Measurements from ENCODE around the gene KDM2B.
A peak's percentile ranks its signal among the peaks of the same experiment; 100 is the strongest.

Gene KDM2B

DNA sequence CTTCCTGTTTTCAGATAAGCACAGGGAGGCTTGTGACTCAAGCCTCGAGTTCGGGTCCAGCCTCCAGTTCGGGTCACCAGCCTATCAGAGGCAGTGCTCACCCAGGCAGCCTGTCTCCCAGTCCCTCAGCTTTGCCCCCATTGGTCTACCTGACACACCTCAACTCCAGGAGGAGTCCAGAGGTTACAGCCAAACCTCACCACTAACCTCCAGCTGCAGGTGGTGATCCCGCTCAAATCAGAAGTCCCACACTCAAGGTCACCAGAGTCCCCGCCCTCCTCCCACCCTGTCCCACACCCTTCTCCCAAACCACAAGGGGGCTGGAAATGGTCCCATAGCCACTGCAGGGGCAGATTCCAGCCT lies 42.1 kb downstream of the KDM2B start:
- ChIA-PET CTCF (interaction anchor here (1.2 to 1.4 kb wide), 2 partner anchors 44 to 234 kb away, joined by 3 to 5 read pairs; no protein-coding TSS in a partner anchor), POLR2A (no interaction called here)
- no peak for DNase-seq (ENCODE audit: extremely low spot score)
- TF ChIP-seq, protein P1, sequence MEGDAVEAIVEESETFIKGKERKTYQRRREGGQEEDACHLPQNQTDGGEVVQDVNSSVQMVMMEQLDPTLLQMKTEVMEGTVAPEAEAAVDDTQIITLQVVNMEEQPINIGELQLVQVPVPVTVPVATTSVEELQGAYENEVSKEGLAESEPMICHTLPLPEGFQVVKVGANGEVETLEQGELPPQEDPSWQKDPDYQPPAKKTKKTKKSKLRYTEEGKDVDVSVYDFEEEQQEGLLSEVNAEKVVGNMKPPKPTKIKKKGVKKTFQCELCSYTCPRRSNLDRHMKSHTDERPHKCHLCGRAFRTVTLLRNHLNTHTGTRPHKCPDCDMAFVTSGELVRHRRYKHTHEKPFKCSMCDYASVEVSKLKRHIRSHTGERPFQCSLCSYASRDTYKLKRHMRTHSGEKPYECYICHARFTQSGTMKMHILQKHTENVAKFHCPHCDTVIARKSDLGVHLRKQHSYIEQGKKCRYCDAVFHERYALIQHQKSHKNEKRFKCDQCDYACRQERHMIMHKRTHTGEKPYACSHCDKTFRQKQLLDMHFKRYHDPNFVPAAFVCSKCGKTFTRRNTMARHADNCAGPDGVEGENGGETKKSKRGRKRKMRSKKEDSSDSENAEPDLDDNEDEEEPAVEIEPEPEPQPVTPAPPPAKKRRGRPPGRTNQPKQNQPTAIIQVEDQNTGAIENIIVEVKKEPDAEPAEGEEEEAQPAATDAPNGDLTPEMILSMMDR (IDR thresholded peaks at IDR 0.05; ENCODE audit: control extremely low read depth, extremely low read depth, low read depth, missing control alignments): no peak

GRCh38 chr12:121537814-121538698 lies 42.8 kb downstream of the KDM2B start:
- ChIA-PET POLR2A (no interaction called here), CTCF (interaction anchor here (0.9 to 1.6 kb wide), 6 partner anchors 10 to 131 kb away, joined by 3 to 6 read pairs (median 5); partner anchors contain the start of gene MORN3)
- TF ChIP-seq, protein P1 (IDR thresholded peaks at IDR 0.05; ENCODE audit: control extremely low read depth, extremely low read depth, low read depth, missing control alignments): no peak
- DNase-seq (ENCODE audit: extremely low spot score): peak; percentile 54

DNA sequence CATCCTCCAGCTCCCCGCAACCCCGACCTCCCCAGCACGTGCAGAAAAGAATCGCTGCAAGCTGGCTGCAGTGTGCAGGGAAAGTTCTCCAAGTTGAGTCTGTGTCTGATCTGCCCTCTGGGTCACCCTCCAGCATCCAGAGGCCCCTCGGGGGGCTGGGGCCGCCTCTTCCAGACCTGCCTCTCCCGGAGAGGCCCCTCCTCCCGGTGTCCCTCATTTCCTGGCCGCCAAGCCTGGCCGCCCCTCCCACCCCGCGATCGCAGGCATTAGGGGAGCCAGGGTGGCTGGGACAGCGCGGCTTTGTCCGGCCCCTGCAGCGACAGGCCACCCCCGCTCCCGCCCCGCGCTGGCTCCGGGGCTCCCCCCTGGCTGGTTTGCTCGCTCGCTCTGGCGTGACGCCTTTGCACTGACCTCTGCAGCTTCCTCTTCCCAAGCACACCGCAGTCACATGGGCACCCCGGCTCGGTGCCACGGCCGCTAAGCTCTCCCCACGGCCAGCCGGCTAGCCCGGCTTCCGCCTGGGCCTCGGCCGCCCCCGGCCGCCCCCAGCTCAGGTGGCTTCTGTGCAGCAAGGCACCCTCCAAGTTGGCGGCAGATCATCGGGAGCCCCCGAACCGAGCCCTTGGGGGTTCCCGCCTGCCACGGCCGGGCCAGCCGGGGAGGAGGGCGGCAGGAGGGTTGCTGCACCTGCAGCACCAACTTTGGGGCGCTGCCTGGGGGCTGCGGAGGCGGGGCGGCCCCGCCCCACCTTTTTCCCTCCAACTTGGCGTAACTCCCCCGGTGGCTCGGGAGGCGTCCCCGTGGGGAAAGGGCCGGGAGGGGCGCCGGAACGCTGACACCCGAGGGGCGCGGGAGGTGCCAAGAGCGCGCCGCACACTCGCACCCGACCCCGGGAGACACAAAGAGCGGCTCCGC lies 43.7 kb downstream of the KDM2B start:
- TF ChIP-seq, protein P1 (IDR thresholded peaks at IDR 0.05; ENCODE audit: control extremely low read depth, extremely low read depth, low read depth, missing control alignments): no peak

DNA sequence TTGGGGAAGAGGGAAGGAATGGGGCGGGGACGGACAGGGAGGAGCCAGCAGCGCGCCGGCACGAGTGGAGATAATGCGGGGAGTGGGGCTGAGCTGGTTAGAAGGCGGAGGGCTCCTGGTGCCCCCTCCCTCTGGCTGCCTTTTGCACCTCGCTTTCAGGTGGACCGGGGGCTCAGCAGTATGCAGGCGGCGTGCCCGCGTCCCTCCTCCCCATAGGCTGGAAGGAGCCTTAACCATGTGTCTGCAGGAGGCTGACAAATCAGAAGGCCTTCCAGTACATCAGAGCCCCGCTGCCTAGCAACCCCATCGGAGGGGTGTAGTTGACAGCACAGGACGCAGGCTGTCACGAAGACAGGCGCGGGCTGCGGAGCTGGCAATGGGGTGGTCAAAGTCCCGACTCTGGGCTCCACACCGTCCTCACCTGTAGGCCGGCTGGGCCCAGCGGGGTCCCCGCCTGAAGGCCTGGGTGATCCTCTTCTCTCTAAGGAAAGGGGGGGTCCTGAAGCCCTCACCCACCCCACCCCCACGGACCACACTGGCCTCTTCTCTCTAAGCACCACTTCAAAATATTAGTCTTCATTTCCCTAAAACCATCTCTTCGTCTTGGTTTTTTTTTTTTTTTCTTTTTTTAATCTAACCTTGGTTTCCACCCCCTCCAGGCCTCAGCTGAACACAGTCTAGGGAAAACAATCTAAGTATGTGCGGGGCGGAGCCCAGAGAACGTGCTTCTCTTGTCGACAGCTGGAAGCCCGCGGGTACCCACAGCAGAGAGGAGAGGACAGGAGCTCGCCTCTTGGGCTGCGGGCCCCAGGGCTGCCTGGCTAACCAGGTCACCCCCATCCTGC lies 44.5 kb downstream of the KDM2B start:
- TF ChIP-seq, protein P1 (IDR thresholded peaks at IDR 0.05; ENCODE audit: control extremely low read depth, extremely low read depth, low read depth, missing control alignments): no peak
- POLR2A ChIA-PET: interaction anchor here (0.6 kb wide), 2 partner anchors 207 to 1084 kb away, joined by 3 to 4 read pairs; no protein-coding TSS in a partner anchor
- CTCF ChIA-PET: interaction anchor here (1.0 to 1.6 kb wide), 7 partner anchors 9 to 133 kb away, joined by 3 to 6 read pairs (median 5); partner anchors contain the start of genes MORN3 and ORAI1

More for the DNA sequence above, 43.7 kb downstream of the KDM2B start:
- CTCF ChIA-PET: interaction anchor here (0.7 to 1.6 kb wide), 9 partner anchors 10 to 132 kb away, joined by 3 to 6 read pairs (median 3); partner anchors contain the start of genes MORN3 and ORAI1
- POLR2A ChIA-PET: interaction anchor here (0.5 to 0.6 kb wide), 3 partner anchors 17 to 1083 kb away, joined by 3 to 4 read pairs (median 4); no protein-coding TSS in a partner anchor
- DNase-seq (ENCODE audit: extremely low spot score): peak; percentile 94

DNA sequence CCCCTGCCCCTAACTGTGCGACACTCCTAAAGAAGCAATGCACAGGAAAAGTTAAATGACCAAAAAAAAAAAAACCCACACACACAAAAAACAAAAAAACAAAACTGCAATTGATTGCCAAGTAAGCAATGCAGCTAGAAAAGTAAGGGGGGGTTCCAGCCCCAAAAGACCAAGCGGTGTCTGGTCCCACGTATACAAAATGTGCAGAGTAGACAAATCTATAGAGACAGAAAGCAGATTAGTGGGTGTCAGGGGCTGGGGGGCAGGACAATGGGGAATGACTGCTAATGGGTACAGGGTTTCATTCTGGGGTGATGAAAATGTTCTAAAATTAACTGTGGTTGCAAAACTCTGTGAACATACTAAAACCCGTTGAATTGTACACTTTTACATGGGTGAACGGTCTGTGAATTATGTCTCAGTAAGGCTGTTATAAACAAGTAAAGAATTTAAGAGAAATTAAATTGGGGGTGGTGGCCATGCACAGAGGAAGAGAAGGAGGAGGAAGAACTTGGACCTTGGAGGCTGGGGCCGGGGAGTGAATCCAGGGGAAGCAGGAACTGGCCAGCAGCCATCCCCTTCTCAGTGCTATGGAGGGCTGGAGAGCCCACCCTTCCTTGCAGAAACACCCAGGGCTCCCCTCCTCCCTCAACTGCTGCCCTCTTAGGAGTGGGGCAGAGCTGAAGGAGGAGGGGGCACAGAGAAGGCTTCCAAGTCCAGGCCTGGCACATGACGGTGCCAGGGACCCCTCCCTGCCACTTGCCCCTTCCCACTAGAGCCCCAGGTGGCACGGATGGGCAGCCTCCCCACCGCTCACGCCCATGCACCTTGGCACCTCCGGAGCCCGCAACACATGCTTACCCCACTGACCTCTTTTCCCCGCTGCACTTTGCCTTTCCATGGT lies 45.4 kb downstream of the KDM2B start:
- ChIA-PET POLR2A (no interaction called here), CTCF (no interaction called here)
- TF ChIP-seq, protein P1 (IDR thresholded peaks at IDR 0.05; ENCODE audit: control extremely low read depth, extremely low read depth, low read depth, missing control alignments): no peak
- no peak for DNase-seq (ENCODE audit: extremely low spot score)

More for the DNA sequence above, 44.5 kb downstream of the KDM2B start:
- DNase-seq (ENCODE audit: extremely low spot score): peak; percentile 94

Data from GM10248 (cell line).